Hematopoietic multipotent progenitor cell (in vitro differentiated cells): ENCODE data around the gene TINAG. TPM values are rescaled to one million over a fixed set of nuclear protein-coding genes. Genes with fewer than 3 reads are reported as not detected.
"Not testable (repeated sequence)": the region's sequence is repeated elsewhere in the genome, so short reads cannot be mapped to it uniquely, and the experiment has no call there.

ENCODE experiments used
- DNase-seq, 3 donors: peaks; one replicate each; pipeline ENCODE4 v3.0.0-alpha.2; 2011 to 2015; ENCODE audit warnings: low read depth in 2 of 3, low spot score in 2 of 3
- total RNA-seq: library from RNA; depleted of rRNA; stranded (reverse); fragments of >200 nt; gene quantifications from one replicate; pipeline ENCODE4 v1.2.3, GENCODE V29; 2012

TINAG gene
- total RNA-seq, 1 donor = not detected

DNA sequence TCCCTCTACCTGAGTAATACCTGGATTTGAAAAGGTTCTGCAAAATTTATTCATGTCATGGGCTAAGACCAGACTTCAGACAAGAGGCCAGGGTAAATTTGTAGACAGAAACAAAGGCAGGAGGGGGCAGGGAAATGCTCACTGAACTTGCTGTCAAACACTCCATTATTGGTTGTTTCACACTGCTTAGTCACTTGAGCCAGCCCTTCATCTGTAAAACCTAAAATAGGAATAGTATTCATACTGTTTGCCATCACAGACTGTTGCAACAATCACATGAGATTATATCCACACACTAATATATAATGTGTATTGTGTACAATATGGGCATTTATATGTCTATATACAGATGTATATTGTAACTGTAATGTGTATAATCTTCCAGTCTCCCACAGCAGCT lies 6.5 kb upstream of the TINAG start:
- DNase-seq = no peak

DNA sequence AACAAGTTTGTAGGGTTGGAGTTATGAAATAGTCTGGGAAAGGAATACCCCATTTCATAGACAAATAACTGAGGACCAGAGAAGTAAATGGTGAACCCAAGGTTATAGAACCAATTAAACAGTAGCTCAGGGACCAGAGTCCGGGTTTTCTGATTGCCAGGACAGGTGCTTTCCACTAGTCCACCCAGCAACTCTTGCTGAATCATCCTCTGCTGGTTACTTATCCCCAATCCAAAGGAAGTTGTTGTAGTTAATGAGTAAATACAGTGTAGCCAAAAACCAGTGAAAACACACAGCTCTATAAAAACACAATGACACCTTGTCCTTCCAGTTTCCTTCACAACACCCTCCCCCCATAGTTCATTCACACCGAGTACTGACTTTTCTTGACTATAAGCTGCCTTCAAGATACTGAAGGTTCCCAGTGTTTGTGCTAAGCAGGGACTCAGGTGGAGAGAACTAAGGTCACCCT lies 766 bp upstream of the TINAG start:
- no peak for DNase-seq

DNA sequence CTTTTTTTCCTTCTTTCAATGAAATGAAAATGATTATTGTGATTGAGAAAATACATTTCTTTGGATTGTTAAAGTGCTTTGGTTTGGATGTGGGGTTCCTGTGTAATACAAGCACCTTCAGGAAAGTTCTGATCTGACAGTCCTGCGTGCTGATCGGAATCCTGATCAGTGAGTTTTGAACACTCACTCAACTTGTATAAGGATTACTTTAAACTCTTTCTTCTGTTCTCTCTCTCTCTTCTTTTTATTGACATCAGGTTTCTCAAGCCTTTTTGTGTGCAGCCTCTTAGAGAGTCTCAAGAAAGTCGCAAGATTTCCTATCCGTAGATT lies 710 bp downstream of the TINAG start:
- no peak for DNase-seq

DNA sequence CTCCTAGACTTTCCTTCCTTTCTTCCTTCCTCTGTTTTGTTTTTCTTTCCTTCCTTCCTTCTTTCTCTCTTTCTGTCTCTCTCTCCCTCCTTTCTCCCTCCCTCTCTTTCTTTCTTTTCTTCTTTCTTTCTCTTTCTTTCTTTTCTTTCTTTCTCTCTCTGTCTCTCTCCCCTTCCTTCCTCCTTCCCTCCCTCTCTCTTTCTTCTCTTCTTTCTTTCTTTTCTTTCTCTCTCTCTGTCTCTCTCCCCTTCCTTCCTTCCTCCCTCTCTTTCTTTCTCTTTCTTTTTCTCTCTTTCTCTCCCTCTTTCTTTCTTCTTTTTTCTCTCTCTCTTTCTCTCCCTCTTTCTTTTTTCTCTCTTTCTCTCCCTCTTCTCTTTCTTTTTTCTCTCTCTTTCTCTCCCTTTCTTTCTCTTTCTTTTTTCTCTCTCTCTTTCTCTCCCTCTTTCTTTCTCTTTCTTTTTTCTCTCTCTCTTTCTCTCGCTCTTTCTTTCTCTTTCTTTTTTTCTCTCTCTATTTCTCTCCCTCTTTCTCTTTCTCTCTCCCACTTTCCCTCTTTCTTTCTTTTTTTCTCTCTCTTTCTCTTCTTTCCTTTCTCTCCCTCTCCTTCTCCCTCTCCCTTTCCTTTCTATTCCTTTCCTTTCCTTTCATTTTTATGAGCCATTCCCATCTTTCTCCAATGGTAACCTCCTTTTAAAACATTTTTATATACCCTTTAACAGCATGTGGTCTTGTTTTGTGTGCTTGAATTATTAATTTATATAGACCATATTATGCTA lies 2.3 kb downstream of the TINAG start:
- DNase-seq = no peak

DNA sequence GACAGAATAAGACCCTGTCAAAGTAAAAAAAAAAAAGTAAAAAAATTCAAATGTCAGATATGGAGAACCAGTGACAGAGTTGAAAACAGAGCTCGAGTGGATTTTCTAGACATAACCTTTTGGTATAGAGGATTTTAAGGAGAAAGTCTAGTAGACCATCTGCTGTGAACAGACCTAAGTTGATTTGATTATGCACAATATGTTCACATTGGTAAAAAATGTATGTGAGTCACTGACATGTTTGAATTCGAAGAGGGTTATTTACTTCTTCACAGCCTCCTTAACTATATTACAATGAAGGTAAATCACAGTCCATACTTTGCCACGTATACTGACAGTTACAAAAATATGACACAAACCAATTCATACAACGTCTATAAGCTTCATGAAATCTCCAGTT lies 7.4 kb downstream of the TINAG start:
- DNase-seq = no peak

DNA sequence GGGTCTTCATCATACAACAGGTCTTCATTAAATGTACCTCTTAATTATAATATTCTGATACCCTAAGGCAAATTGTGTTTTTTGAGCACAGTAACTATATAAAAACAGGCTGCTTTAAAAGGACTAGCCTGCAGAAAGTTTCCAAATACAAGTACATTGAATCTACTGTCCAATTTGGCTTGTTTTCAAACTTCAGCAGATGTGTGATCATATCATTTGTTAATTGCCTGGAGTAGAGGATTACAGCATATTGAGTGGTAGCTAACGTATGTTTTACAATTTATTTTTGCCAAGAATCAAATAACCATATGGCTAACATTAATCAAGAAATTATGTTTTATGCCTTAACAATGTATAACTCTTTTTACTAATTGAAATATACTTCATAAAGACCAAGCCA lies 12.6 kb downstream of the TINAG start:
- no peak for DNase-seq

DNA sequence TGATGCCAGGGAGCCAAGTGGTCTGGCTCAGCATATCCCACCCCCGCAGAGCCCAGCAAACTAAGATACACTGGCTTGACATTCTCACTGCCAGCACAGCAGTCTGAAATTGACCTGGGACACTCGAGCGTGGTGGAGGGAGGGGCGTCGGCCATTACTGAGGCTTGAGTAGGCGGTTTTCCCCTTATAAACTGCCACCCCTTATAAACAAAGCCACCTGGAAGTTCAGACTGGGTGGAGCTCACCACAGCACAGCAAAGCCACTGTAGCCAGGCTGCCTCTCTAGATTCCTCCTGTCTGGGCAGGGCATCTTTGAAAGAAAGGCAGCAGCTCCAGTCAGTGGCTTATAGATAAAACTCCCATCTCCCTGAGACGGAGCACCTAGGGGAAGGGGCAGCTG lies 19.4 kb downstream of the TINAG start:
- DNase-seq = no peak

DNA sequence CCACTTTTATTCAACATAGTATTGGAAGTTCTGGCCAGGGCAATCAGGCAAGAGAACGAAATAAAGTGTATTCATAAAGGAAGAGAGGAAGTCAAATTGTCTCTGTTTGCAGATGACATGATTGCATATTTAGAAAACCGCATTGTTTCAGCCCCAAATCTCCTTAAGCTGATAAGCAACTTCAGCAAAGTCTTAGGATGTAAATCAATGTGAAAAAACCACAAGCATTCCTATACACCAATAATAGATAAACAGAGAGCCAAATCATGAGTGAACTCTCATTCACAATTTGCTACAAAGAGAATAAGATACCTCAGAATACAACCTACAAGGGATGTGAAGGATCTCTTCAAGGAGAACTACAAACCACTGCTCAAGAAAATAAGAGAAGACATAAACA lies 23.3 kb downstream of the TINAG start:
- DNase-seq = not testable (repeated sequence)

DNA sequence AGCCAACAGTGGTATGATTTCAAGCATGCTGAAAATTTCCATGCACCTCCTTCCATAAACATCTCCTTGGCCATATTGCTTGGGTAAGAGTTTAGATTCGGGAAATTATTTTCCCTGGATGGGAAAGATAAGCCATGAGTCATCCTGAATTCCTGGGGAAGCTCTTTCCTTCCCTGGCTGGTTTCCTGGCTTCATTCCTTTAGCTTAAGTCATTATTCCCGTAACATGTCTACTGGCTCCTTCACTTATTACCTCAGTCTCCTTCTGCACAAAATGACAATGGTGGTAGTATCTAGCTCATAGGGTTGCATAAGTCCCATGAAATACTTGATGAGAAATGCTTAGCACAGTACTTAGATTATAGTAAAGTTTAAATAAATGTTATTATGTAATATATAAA lies 27.6 kb downstream of the TINAG start:
- DNase-seq = no peak

DNA sequence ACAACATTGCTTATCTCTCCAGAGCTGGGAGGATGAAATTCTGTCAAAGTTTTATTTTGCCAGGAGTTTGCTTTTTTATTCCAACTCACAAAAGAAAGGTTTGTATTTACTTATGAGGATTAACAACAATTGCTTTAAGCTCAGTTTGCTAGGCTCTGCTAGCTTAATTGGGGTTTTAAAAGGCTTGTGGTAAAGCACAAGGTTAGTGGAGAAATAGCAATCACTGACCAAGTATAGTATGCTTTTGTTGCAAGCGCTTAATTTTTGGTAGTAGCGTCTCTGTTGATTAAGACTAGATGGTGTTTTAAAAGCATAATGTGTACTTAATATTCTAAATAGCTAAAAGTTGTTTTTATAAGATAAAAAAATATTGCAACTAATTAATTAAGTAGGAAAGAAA lies 45.7 kb downstream of the TINAG start:
- no peak for DNase-seq

DNA sequence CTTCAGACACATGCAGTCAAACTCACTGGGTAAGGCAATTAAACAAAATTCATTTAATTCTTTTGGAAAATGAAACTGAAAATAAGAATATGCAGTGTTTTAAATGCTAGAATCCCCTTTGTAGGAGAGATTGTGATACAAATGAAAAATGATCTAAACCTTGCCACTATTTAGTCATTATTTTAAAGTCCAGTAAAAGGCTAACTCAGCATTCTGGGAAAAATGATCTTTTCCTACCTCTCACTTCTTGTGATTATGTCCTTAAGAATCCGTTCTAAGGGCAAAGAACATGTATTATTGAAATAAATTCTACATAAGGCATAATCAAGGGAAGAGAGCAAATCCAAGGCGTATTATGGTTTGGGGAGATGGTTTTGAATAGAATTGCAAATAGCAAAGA lies 46.4 kb downstream of the TINAG start:
- DNase-seq = no peak

DNA sequence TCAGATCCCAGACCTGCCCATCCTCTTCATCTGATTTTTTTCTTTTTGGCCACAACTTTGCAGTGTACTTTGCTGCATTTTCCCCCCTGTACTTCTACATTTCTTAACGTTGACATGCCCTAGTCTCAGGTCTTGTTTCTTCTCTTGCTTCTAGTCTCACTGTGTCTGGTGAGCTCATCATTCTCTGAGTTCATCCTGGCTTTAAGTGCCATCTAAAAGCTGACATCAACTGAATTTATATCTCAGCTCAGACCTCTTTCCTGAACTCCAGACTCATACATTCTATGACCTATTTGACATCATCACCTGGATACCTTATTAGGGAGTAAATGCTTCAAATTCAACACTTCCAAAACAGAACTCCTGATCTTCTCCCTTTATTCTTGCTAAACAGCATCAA lies 48.9 kb downstream of the TINAG start:
- DNase-seq = no peak

DNA sequence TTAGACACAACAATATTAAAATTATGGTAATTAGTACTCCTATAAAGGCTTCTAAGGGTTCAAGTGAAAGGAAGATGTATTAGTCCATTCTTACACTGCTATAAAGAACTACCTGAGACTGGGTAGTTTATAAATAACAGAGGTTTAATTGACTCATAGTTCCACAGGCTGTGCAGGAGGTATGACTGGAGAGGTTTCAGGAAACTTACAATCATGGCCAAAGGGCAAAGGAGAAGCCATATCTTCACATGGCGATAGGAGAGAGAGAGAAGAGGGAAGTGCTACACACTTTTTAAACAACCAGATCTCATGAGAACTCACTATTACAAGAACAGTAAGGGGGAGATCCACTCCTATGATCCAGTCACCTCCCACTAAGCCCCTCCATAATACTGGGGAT lies 52.9 kb downstream of the TINAG start:
- DNase-seq = no peak

DNA sequence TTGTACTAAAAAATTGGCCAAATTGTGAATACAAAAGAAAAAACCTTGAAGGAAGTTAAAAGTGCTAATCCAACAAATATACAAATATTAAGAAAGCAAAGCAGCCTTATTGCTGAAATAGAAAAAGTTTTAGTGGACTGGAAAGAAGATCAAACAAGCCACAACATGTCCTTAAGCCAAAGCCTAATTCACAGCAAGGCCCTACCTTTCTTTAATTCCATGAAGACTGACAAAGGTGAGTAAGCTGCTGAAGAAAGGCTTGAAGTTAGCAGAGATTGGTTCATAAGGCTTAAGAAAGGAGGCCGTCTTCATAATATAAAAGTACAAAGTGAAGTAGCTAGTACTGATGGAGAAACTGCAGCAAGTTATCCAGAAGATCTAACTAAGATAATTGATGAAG lies 53.5 kb downstream of the TINAG start:
- DNase-seq = no peak

DNA sequence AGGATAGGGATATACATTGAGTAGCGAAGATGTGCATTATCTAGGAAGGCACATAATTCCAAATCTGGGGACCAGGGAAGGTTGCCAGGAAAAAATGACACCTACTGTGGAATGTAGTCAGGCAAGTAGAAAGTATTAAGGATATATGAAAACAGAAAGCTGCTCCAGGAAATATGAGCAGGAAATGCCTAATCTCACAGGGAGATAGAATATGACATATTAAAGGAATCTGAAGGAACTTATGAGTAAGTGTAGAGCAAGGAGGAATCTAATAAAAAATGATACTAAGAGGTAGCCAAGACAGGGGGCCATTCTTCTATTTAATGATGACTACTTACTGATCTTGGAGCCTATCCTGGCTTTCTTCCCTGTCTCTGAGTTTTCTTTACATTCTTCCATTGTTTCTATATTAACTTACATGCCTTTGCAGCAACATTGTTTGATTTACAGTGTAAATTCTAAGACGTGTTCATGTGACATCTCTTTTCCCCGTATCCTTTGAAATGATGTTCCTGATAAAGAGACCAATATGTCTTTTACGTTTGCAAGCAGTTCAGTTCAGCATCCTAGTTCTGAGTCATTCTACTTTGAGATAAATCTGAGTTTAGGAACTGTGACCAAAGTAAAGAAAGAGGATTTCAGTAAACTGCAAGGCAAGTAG lies 58.6 kb downstream of the TINAG start:
- DNase-seq = no peak

DNA sequence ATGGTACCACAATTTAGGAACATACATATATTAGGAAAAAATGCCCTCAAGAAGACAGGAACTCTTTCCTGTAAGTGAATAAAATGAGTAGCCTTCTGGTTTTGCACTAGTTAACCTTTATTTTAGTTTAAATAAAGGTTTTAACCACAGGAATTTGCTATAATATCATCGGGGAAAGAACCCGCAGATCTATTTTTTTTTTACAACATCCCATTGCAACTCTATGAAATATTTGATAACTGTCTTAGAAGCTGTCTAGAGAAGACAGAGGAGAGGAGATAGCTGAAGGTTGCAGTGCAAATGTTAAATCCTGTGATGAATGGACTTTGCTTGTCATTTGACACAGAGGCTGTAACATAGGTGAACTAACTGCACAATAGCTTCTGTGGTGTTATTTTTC lies 69.5 kb downstream of the TINAG start:
- no peak for DNase-seq

DNA sequence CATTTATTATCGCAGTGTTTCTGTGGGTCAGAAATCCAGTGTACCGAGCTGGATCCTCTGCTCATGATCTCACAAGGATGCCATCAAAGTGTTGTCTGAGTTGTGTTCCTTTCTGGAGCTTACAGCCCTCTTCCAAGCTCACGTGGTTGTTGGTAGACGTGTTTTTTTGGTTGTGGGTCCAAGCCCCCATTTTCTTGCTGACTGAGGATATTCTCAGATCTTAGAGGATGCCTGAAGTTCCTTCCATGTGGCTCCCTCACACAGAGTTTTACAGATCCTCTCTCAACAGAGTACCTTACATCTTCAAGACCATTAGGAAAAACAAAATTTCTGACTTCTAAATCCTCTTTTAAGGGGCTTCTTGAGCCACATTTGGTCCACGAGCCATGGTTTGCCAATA lies 78.1 kb downstream of the TINAG start:
- no peak for DNase-seq

DNA sequence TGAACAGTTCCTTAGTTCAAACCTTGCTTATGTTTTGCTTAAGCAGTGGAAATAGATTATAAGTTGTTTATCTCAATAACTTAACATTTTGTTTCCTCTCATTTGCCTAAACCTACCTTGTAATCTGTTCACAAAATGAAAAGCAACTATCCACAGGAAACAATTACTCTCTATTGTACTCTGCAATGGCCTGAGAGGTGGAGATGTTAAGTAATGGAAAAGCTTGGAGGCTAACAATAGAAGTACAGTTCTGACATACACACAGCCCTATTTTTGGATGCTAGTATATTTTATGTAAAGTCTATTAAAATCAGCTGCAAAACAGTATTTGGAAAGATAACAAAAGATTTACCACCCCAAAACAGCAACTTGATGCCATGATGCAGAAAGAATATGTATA lies 82.1 kb downstream of the TINAG start:
- DNase-seq = no peak

DNA sequence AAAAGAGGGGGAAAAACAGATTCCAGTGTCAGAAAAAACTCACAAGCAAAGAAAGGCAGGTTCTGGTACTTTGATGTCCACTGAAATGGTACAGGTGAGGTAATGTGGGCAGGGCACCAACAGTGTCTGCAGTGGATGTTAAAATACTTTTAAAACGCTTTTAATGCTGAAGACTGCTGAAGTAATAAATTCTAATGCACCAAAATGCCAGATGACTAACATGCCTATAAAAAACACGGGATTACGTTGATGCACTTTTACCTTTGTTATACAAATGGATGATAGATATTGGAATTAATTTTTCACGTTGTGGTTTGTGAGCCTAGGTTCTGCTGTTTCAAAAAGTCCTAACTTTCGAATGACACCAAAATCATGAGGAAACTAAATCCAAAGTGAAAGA lies 83.3 kb downstream of the TINAG start:
- no peak for DNase-seq

DNA sequence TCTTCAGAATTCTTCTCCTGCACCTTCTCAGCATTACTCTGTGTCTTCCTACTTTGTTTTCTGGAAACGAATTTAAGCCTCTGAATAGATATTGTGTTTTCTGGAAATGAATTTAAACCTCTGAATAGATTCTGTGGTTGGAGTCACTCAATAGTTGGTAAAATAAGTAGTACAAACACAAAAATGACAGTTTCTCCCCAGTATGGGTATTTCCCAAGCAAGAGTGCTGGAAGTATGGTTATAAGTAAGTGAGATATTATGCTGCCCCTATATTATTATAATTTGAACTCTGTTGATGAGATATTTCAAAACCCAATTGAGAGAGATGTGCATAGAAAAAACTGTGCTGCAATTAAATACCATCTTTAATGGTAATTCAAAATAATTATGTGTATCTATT lies 94.9 kb downstream of the TINAG start:
- no peak for DNase-seq

DNA sequence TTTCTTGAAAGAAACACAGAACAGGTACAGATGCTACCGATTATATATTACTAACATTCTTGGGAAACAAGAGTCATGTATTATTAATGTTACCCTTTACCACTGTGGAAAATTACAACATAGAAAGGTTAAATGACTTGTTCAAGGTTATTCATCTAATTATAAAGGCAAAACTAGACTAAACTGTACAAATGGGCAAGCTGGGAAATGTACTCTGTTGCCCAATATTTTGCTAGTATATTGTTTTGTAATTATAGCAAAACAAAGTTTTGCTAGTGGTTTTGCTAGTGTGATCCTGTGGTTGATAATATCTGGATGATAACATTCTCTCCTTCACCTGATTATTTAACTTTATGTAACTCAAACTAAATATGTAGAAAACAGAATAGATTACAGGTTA lies 96.5 kb downstream of the TINAG start:
- DNase-seq = no peak

DNA sequence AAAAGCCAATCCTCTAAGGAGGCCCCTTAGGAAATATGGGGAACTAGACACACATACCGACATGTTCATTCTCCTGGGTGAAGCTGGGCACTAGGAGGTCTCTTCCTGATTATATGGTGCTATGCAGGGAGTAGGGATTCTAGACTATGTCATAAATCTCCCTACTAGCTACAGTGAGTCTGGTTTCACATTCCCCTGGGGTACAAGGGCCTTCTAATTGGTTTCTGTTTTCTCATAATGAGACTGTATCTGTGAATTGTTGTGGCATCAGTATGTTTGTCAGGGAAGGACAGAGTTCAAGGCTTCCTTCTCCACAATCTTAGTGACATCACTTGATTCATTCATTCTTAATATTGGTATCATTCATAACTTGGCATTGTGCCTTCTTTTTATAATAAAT lies 103.5 kb downstream of the TINAG start:
- no peak for DNase-seq

DNA sequence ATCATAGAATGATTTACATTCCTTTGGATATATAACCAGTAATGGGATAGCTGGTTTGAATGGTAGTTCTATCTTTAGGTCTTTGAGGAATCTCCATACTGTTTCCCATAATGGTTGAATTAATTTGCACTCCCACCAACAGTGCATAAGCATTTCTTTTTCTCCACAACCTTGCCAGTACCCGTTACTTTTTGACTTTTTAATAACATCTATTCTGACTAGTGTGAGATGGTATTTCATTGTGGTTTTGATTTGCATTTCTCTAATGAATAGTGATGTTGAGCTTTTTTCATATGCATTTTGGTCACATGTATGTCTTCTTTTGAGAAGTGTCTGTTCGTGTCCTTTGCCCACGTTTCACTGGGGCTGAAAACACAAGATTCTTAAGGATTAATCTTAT lies 107.3 kb downstream of the TINAG start:
- no peak for DNase-seq
